ENCODE results near the gene CHST6. TPM values are rescaled to one million over a fixed set of nuclear protein-coding genes. Genes with fewer than 3 reads are reported as not detected.

CHST6 gene
- total and polyA plus RNA-seq, 2 of the 8 experiments (the other 6 are each of a cell fraction or from before 2014, with no cell fraction given): 18.2 to 25.4 TPM

GRCh38 chr16:75432828-75433731 lies 62.2 kb downstream of the CHST6 start, which contains the start of gene CFDP1 (continued):
- TF ChIP-seq CTBP2 (IDR thresholded peaks at IDR 0.05; ENCODE audit: borderline replicate concordance, insufficient read depth, insufficient read length, low read length): no peak
- TF ChIP-seq POLR2A (IDR thresholded peaks at IDR 0.05; ENCODE audit: control extremely low read depth in 1 of 2, low read depth in 2 of 2, low read length in 2 of 2): peak in 1 of 2 experiments; percentile 71; a peak in 1 of 3 replicates
- TF ChIP-seq CHD1 (IDR thresholded peaks at IDR 0.05; ENCODE audit: low read depth, low read length): no peak
- TF ChIP-seq CHD7 (IDR thresholded peaks at IDR 0.05; ENCODE audit: insufficient replicate concordance, low read length): no peak
- no peak for TF ChIP-seq MAFK (IDR thresholded peaks at IDR 0.05; ENCODE audit: low read depth, low read length)
- no peak for TF ChIP-seq POU5F1 (IDR thresholded peaks at IDR 0.05; ENCODE audit: low read depth, low read length)
- TF ChIP-seq GABPA (IDR thresholded peaks at IDR 0.05; ENCODE audit: borderline replicate concordance, insufficient read depth, low read length): no peak
- no peak for TF ChIP-seq TEAD4 (IDR thresholded peaks at IDR 0.05; ENCODE audit: low read depth, low read length)
- TF ChIP-seq SIN3A (conservative IDR thresholded peaks at IDR 0.05 in 1 of 2, IDR thresholded peaks at IDR 0.05 in 1 of 2; ENCODE audit: low read depth in 1 of 2, low read length in 2 of 2): peak; percentile 92; a peak in 3 of 4 replicates
